Peyer's patch (tissue), 4 donors: ENCODE results near the gene PPP3CB.

ENCODE experiments used
- CTCF ChIP-seq, 6 experiments: fragments of 450-650 bp in 4 of 6; fragments of 200-600 bp in 2 of 6; sonication (generic) in 1 of 6; IDR thresholded peaks; one replicate each; pipeline ENCODE4 v1.5.1; 2017 to 2019; ENCODE audit warnings: antibody characterized with exemption in 6 of 6, mild to moderate bottlenecking in 3 of 6, moderate library complexity in 1 of 6
- POLR2A ChIP-seq, 2 donors: fragments of 450-650 bp; IDR thresholded peaks; one replicate each; pipeline ENCODE4 v1.5.1; 2017; ENCODE audit warnings: antibody characterized with exemption in 2 of 2, mild to moderate bottlenecking in 2 of 2, moderate library complexity in 2 of 2

DNA sequence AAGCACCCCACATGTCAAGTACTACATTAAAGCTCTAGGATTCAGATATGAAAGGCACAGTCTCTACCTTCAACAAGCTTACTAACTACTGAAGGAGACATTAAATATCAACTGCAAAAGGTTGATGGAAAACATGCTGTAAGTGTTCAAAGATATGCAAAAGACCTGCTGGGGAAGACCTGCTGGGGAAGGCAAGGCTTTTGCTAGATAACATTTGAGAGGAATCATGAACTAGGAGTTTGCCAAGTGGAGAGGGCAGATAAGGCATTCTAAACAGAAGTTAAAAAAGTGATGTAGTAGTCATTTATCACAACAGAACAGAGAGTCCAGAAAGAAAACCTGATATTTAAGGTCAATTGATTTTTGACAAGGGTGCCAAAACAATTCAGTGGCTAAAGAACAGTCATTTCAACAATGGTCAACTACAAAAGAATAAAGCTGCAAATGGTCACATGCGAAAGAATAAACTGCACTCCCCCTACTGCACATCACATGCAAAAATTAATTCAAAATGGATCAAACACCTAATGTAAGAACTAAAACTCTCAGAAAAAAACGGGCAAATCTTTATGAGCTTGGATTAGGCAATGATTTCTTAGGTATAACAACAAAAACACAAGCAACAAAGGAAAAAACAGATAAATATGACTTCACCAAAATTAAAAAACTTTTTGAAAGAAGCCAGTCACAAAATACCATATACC is 39.5 kb downstream of the PPP3CB start:
- TF ChIP-seq CTCF (IDR thresholded peaks at IDR 0.05) (no peak), POLR2A (IDR thresholded peaks at IDR 0.05) (no peak)
